Measurements from ENCODE around the gene CTNNBIP1.
"Not testable (repeated sequence)": the region's sequence is repeated elsewhere in the genome, so short reads cannot be mapped to it uniquely, and the experiment has no call there.

The CTNNBIP1 gene

DNA sequence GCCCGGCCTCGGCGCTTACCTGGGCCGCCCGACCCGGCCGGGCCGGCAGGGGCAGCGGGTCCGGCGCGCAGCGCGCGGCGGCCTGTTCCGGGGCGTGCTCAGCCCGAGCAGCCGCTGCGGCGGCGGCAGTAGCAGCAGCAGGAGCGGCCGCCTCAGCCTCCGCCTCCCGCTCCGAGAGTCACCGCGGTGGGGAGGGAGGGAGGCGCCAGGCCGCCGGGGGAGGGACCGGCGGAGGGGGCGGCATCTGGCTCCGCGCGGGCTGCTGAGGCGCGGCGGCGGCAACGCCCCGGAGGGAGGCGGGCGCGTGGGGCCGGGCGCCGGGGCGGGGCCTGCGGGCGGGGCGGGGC lies at the start of gene CTNNBIP1:
Gene CTNNBIP1 (minus strand): TSS at position 194 of the 347 bp plus-strand sequence. CDS start 38,205 bp downstream, outside the sequence.
- H3K27ac ChIP-seq (ENCODE audit: low read depth, low read length) = peak within 1 kb of the TSS; percentile 95
- H3K36me3 ChIP-seq (ENCODE audit: control insufficient read depth, insufficient read depth, low read length) = no peaks in the 10 kb centered on the region
- H3K4me1 ChIP-seq (ENCODE audit: control insufficient read depth, insufficient read depth, low read length) = peaks cover 15% of the 10 kb centered on the region
- peak within 1 kb of the TSS; percentile 93 for H3K4me3 ChIP-seq (ENCODE audit: low read length)
- no peaks in the 10 kb centered on the region for H3K27me3 ChIP-seq (ENCODE audit: control insufficient read depth, insufficient read depth, low read length)
- H3K9ac ChIP-seq (ENCODE audit: low read length) = peak within 1 kb of the TSS; percentile 49

- no peak overlapping the region for H3K4me3 ChIP-seq (ENCODE audit: low read length)
- no peak overlapping the region for H3K27ac ChIP-seq (ENCODE audit: low read depth, low read length)
- H3K27me3 ChIP-seq (ENCODE audit: control insufficient read depth, insufficient read depth, low read length) = no peaks in the 10 kb centered on the region
- no peak overlapping the region for H3K9ac ChIP-seq (ENCODE audit: low read length)
- H3K36me3 ChIP-seq (ENCODE audit: control insufficient read depth, insufficient read depth, low read length) = no peaks in the 10 kb centered on the region
- H3K4me1 ChIP-seq (ENCODE audit: control insufficient read depth, insufficient read depth, low read length) = no peaks in the 10 kb centered on the region
Measured at GRCh38 chr1:9957726-9958125, 47.7 kb upstream of the CTNNBIP1 start.

DNA sequence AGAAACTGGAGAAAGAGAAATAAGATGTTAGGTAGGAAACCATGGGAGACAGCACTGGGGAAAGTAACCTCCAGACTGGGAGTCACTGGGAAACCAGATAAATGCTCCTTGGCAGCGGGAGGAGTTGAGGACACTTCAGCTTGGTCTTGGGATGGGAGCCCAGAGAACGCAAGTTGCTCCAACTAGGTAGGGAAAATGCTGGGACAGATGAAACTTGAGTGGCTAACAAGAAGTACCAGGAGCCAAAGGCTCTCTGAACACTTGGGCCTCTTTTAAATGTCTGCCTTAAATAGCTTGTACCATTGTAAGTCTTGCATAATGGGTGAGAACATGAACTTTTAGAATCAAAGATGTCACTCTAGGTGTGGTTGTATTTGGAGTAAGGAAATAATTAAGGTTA lies 36.2 kb upstream of the CTNNBIP1 start:
- Histone ChIP-seq H3K36me3 (ENCODE audit: control insufficient read depth, insufficient read depth, low read length) (no peaks in the 10 kb centered on the region), H3K4me3 (ENCODE audit: low read length) (no peak overlapping the region), H3K27ac (ENCODE audit: low read depth, low read length) (no peak overlapping the region), H3K27me3 (ENCODE audit: control insufficient read depth, insufficient read depth, low read length) (no peaks in the 10 kb centered on the region), H3K4me1 (ENCODE audit: control insufficient read depth, insufficient read depth, low read length) (peaks cover 3% of the 10 kb centered on the region), H3K9ac (ENCODE audit: low read length) (no peak overlapping the region)

DNA sequence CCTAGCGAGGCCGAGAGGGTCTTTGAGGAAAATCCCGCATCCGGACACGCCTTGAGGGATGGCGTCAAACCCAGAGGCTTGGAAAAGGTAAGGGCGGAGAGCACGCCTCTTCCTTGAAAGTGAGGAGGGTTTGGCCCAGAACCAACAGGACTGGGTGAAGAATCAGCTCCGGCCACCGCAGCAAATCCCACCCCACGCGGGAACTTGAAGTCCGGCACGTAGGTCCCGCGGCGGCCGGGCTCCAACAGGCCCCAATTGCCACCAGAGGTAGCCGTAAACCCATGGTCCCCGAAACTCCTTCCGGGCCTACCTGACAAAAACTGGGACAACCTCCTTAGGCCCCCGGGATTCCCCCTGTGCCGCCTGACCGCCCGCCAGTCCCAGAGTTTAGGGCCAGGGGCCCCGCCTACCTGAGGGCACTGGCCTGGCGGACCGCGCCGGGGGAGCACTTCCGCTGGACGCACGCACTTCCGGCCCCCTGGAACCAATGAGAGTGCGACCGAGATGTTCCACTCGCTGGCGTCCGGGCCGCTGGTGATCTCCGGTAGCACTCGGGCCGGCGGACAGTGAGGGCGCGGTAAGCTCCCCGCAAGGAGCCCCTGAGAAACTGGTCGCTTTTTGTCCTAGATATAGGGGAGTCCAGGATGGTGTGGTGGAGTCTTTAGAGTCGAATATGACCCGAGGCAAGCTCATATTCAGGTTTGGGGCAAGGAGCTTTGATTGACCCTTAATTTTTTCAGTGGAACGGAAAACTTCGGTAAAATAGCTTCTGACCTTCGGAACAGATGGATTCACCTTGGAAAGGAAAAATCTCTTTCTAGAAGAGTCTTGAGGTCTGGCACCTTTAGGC lies 33.1 kb upstream of the CTNNBIP1 start, which contains the start of the genes LZIC and NMNAT1:
Gene LZIC (minus strand): TSS at position 453 of the 850 bp plus-strand sequence. CDS start 6,772 bp downstream, outside the sequence.
Gene NMNAT1 (plus strand): TSS at position 537 of the 850 bp plus-strand sequence. CDS start 28,599 bp downstream, outside the sequence.
- Histone ChIP-seq H3K36me3 (ENCODE audit: control insufficient read depth, insufficient read depth, low read length) (no peaks in the 10 kb centered on the region), H3K27me3 (ENCODE audit: control insufficient read depth, insufficient read depth, low read length) (no peaks in the 10 kb centered on the region), H3K4me3 (ENCODE audit: low read length) (peak within 1 kb of the TSS; percentile 90), H3K4me1 (ENCODE audit: control insufficient read depth, insufficient read depth, low read length) (peaks cover 3% of the 10 kb centered on the region), H3K27ac (ENCODE audit: low read depth, low read length) (peak within 1 kb of the TSS; percentile 92), H3K9ac (ENCODE audit: low read length) (peak within 1 kb of the TSS; percentile 84)

- H3K27ac ChIP-seq (ENCODE audit: low read depth, low read length) = peak overlapping the region; percentile 92
- H3K9ac ChIP-seq (ENCODE audit: low read length) = peak overlapping the region; percentile 69
- H3K27me3 ChIP-seq (ENCODE audit: control insufficient read depth, insufficient read depth, low read length) = no peaks in the 10 kb centered on the region
- H3K36me3 ChIP-seq (ENCODE audit: control insufficient read depth, insufficient read depth, low read length) = no peaks in the 10 kb centered on the region
- H3K4me3 ChIP-seq (ENCODE audit: low read length) = peak overlapping the region; percentile 90
- H3K4me1 ChIP-seq (ENCODE audit: control insufficient read depth, insufficient read depth, low read length) = peaks cover 3% of the 10 kb centered on the region
Measured at GRCh38 chr1:9942399-9942938, 32.4 kb upstream of the CTNNBIP1 start.

GRCh38 chr1:9929431-9930385 lies 19.6 kb upstream of the CTNNBIP1 start:
- Histone ChIP-seq H3K27me3 (ENCODE audit: control insufficient read depth, insufficient read depth, low read length) (no peaks in the 10 kb centered on the region), H3K36me3 (ENCODE audit: control insufficient read depth, insufficient read depth, low read length) (peaks cover 3% of the 10 kb centered on the region), H3K4me1 (ENCODE audit: control insufficient read depth, insufficient read depth, low read length) (no peaks in the 10 kb centered on the region), H3K4me3 (ENCODE audit: low read length) (no peak overlapping the region), H3K9ac (ENCODE audit: low read length) (no peak overlapping the region), H3K27ac (ENCODE audit: low read depth, low read length) (no peak overlapping the region)

DNA sequence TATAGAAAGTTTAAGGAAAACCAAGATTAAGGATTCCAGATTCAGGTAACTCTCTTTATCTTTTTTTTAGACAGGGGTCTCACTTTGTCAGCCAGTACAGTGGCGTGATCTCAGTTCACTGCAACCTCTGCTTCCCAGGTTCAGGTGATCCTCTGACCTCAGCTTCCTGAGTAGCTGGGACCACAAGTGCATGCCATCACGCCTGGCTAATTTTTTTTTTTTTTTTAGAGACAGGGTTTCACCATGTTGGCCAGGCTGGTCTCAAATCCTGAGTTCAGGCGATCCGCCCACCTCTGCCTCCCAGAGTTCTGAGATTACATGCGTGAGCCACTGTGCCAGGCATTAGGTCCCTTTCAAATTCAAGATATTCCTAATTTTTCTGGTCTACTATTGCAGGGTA lies 17.2 kb upstream of the CTNNBIP1 start:
- peaks cover 2% of the 10 kb centered on the region for H3K36me3 ChIP-seq (ENCODE audit: control insufficient read depth, insufficient read depth, low read length)

DNA sequence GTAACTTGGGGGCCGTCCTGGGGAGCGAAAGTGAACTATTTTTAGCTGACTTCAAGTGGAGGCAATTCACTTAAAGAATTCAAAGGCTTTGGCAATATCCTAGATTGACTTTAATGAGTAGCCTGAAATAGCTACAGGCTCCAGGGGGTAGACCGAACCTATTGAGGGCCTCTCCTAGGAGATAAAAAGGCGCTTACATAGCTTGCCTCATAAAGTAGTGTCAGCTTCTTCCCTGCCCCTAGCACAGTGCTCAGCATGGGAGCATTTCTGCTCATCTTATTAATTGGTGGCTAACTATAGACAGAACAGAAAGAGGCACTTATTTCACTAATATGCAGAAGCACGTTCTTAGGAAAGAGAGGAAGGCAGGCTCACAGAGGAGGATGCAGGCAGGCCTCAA lies 12.3 kb upstream of the CTNNBIP1 start:
- no peaks in the 10 kb centered on the region for H3K27me3 ChIP-seq (ENCODE audit: control insufficient read depth, insufficient read depth, low read length)
- H3K36me3 ChIP-seq (ENCODE audit: control insufficient read depth, insufficient read depth, low read length) = no peaks in the 10 kb centered on the region
- H3K27ac ChIP-seq (ENCODE audit: low read depth, low read length) = no peak overlapping the region
- H3K4me1 ChIP-seq (ENCODE audit: control insufficient read depth, insufficient read depth, low read length) = no peaks in the 10 kb centered on the region
- no peak overlapping the region for H3K4me3 ChIP-seq (ENCODE audit: low read length)
- H3K9ac ChIP-seq (ENCODE audit: low read length) = no peak overlapping the region

More for the DNA sequence above, 17.2 kb upstream of the CTNNBIP1 start:
- Histone ChIP-seq H3K9ac (ENCODE audit: low read length) (no peak overlapping the region), H3K27ac (ENCODE audit: low read depth, low read length) (no peak overlapping the region), H3K27me3 (ENCODE audit: control insufficient read depth, insufficient read depth, low read length) (no peaks in the 10 kb centered on the region), H3K4me1 (ENCODE audit: control insufficient read depth, insufficient read depth, low read length) (no peaks in the 10 kb centered on the region), H3K4me3 (ENCODE audit: low read length) (no peak overlapping the region)

DNA sequence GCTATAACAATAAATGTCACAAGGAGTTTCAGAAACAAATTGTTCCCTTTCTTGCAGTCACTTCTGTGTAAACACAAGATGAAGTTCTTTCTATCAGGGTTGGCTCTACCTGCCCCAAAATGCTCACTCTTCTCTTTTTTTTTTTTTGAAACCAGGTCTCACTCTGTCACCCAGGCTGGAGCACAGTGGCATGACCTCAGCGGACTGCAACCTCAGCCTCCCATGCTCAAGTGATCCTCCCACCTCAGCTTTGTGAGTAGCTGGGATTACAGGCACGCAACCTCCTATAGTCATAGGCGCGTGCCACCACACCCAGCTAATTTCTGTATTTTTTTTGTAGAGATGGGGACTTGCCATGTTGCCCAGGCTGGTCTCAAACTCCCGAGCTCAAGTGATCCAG lies 10.5 kb upstream of the CTNNBIP1 start:
- Histone ChIP-seq H3K9ac (ENCODE audit: low read length) (no peak overlapping the region), H3K27me3 (ENCODE audit: control insufficient read depth, insufficient read depth, low read length) (no peaks in the 10 kb centered on the region), H3K36me3 (ENCODE audit: control insufficient read depth, insufficient read depth, low read length) (no peaks in the 10 kb centered on the region), H3K27ac (ENCODE audit: low read depth, low read length) (no peak overlapping the region), H3K4me1 (ENCODE audit: control insufficient read depth, insufficient read depth, low read length) (no peaks in the 10 kb centered on the region), H3K4me3 (ENCODE audit: low read length) (no peak overlapping the region)

DNA sequence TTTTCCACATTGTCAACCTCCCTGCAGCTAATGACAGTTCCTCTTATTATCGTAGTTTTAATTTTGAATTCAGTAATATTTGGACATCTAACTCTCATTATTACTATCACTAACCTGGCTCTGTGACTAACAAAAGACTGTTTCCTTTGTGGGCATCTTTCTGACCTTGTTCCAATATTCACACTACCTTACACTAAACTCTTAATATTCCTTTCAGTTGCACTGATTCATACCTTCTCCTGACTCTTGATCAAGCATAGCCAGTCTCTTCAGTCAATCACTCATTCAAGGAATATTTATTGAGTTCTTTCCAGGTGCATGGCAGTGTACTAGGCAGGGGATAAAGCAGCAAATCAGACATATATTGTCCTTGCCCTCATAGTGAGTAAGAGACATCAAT lies 7.8 kb upstream of the CTNNBIP1 start:
- H3K4me1 ChIP-seq (ENCODE audit: control insufficient read depth, insufficient read depth, low read length) = no peaks in the 10 kb centered on the region
- no peaks in the 10 kb centered on the region for H3K36me3 ChIP-seq (ENCODE audit: control insufficient read depth, insufficient read depth, low read length)
- H3K4me3 ChIP-seq (ENCODE audit: low read length) = no peak overlapping the region
- H3K27ac ChIP-seq (ENCODE audit: low read depth, low read length) = no peak overlapping the region
- no peak overlapping the region for H3K9ac ChIP-seq (ENCODE audit: low read length)
- H3K27me3 ChIP-seq (ENCODE audit: control insufficient read depth, insufficient read depth, low read length) = no peaks in the 10 kb centered on the region

DNA sequence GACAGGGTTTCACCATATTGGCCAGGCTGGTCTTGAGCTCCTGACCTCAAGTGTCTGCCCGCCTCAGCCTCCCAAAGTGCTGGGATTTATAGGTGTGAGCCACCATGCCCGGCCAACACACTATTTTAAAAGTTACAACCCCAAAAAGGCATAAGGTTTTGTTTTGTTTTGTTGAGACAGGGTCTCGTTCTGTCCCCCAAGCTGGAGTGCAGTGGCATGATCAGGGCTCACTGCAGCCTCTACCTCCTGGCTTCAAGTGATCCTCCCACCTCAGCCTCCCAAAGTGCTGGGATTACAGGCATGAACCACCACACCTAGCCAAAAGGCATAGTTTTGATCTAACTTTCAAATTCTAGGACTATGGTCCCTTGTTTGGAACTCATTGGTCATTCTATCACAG lies 7.4 kb upstream of the CTNNBIP1 start:
- H3K36me3 ChIP-seq (ENCODE audit: control insufficient read depth, insufficient read depth, low read length); H3K27ac ChIP-seq (ENCODE audit: low read depth, low read length); H3K9ac ChIP-seq (ENCODE audit: low read length); H3K4me1 ChIP-seq (ENCODE audit: control insufficient read depth, insufficient read depth, low read length); H3K27me3 ChIP-seq (ENCODE audit: control insufficient read depth, insufficient read depth, low read length); H3K4me3 ChIP-seq (ENCODE audit: low read length): not testable (repeated sequence)

GRCh38 chr1:9916452-9916851 lies 6.4 kb upstream of the CTNNBIP1 start:
- no peak overlapping the region for H3K27ac ChIP-seq (ENCODE audit: low read depth, low read length)
- H3K27me3 ChIP-seq (ENCODE audit: control insufficient read depth, insufficient read depth, low read length) = no peaks in the 10 kb centered on the region
- H3K36me3 ChIP-seq (ENCODE audit: control insufficient read depth, insufficient read depth, low read length) = no peaks in the 10 kb centered on the region
- H3K9ac ChIP-seq (ENCODE audit: low read length) = no peak overlapping the region
- no peaks in the 10 kb centered on the region for H3K4me1 ChIP-seq (ENCODE audit: control insufficient read depth, insufficient read depth, low read length)
- H3K4me3 ChIP-seq (ENCODE audit: low read length) = no peak overlapping the region
